Left lobe of liver (tissue), 1 donor: ENCODE results near the gene AQP3. TPM values are rescaled to one million over a fixed set of nuclear protein-coding genes. Genes with fewer than 3 reads are reported as not detected.

Experiments
- total RNA-seq: library from RNA; stranded (reverse); gene quantifications from one replicate; pipeline ENCODE4 v1.2.1, GENCODE V29; 2021
- donor health status: DM: no; HTN: yes; CAD: no.

AQP3 gene
- total RNA-seq, 1 donor from 2014 or later: 89.5 TPM

Other genes with a start within 250 kb of the AQP3 start
- gene SPINK4, start 207.4 kb downstream of the AQP3 start, total RNA-seq: not detected
- gene BAG1, start 182.9 kb downstream of the AQP3 start, total RNA-seq: 51.0 TPM
- 20.0 TPM for gene CHMP5, start 182.5 kb downstream of the AQP3 start, total RNA-seq
- gene NFX1, start 157.1 kb downstream of the AQP3 start, total RNA-seq: 24.3 TPM
- gene AQP7, start 45.0 kb downstream of the AQP3 start, total RNA-seq: 30.7 TPM
- 15.3 TPM for gene NOL6, start 26.3 kb upstream of the AQP3 start, total RNA-seq
- 0.40 TPM for gene ANKRD18B, start 76.7 kb upstream of the AQP3 start, total RNA-seq